Amniotic stem cell (primary cell): ENCODE results near the gene USP1.

Experiments used
- DNase-seq: peaks from one replicate; lab custom pipeline; 2025; lab: John Stamatoyannopoulos, UW

Gene USP1

GRCh38 chr1:62487956-62488355 is 51.1 kb downstream of the USP1 start:
- no peak for DNase-seq

- no peak for DNase-seq
These were observed 55.7 kb downstream of the USP1 start for GRCh38 chr1:62492521-62492920.

GRCh38 chr1:62493656-62494055 is 56.8 kb downstream of the USP1 start:
- no peak for DNase-seq

GRCh38 chr1:62494137-62494536 is 57.3 kb downstream of the USP1 start:
- no peak for DNase-seq

- no peak for DNase-seq
These were observed 63.4 kb downstream of the USP1 start for GRCh38 chr1:62500210-62500609.
